Colonic mucosa (tissue), 4 donors: Measurements from ENCODE around the gene CLK3. TPM values are rescaled to one million over a fixed set of nuclear protein-coding genes. Genes with fewer than 3 reads are reported as not detected.
"Not testable (repeated sequence)": the region's sequence is repeated elsewhere in the genome, so short reads cannot be mapped to it uniquely, and the experiment has no call there.

Experiments
- DNase-seq: peaks from one replicate; pipeline ENCODE4 v3.0.0-alpha.2; 2020
- H3K27ac ChIP-seq: fragments of 200-600 bp; one replicate; pipeline ENCODE4 v1.8.0; 2021
- H3K27me3 ChIP-seq: fragments of 200-600 bp; one replicate; pipeline ENCODE4 v1.8.0; 2021
- H3K36me3 ChIP-seq: fragments of 200-600 bp; one replicate; pipeline ENCODE4 v1.8.0; 2021
- H3K4me1 ChIP-seq: fragments of 200-600 bp; one replicate; pipeline ENCODE4 v1.8.0; 2021; ENCODE audit warnings: mild to moderate bottlenecking
- H3K4me3 ChIP-seq: fragments of 200-600 bp; one replicate; pipeline ENCODE4 v1.8.0; 2021
- H3K9ac ChIP-seq, 2 donors: one replicate each; pipeline ENCODE4 v1.7.0; 2013; ENCODE audit warnings: control low read depth in 2 of 2, low read depth in 2 of 2, low read length in 2 of 2
- H3K9me3 ChIP-seq: fragments of 200-600 bp; one replicate; pipeline ENCODE4 v1.8.0; 2021
- intact Hi-C: fragments of 100-400 bp; cut with DNase I; formaldehyde crosslinking; loops from one replicate; pipeline ENCODE4 v1.14.1; 2022
- total RNA-seq, 2 donors: library from RNA; stranded (reverse); fragmentation: NEBNext Ultra II Directional in 1 of 2; extraction: Animal tissue kit (Norgen Biotek cat#: 25700) in 1 of 2; gene quantifications; one replicate each; pipeline ENCODE4 v1.2.1, GENCODE V29; 2021
- TF ChIP-seq, protein P1 (sequence below): fragments of 200-600 bp; IDR thresholded peaks from one replicate; pipeline ENCODE4 v1.8.0; 2022; ENCODE audit warnings: antibody characterized with exemption, mild to moderate bottlenecking
- donor health status: healthy.
- donor health status: DM: no; HTN: no; CAD: no.
- donor health status: DM: no; HTN: no; CAD: no.

The CLK3 gene
- total RNA-seq, 2 donors from 2014 or later = 83.5 to 88.9 TPM

GRCh38 chr15:74626752-74627692, 11.4 kb downstream of the CLK3 start:
- intact Hi-C loops = no loop called here
- DNase-seq = no peak

GRCh38 chr15:74627766-74628165, 12.1 kb downstream of the CLK3 start:
- Histone ChIP-seq H3K36me3 (peaks cover 42% of the 10 kb centered on the region), H3K27ac (no peak overlapping the region), H3K9ac (no peak overlapping the region), H3K4me3 (no peak overlapping the region), H3K9me3 (no peaks in the 10 kb centered on the region), H3K4me1 (no peaks in the 10 kb centered on the region), H3K27me3 (no peaks in the 10 kb centered on the region)
- TF ChIP-seq, protein P1, sequence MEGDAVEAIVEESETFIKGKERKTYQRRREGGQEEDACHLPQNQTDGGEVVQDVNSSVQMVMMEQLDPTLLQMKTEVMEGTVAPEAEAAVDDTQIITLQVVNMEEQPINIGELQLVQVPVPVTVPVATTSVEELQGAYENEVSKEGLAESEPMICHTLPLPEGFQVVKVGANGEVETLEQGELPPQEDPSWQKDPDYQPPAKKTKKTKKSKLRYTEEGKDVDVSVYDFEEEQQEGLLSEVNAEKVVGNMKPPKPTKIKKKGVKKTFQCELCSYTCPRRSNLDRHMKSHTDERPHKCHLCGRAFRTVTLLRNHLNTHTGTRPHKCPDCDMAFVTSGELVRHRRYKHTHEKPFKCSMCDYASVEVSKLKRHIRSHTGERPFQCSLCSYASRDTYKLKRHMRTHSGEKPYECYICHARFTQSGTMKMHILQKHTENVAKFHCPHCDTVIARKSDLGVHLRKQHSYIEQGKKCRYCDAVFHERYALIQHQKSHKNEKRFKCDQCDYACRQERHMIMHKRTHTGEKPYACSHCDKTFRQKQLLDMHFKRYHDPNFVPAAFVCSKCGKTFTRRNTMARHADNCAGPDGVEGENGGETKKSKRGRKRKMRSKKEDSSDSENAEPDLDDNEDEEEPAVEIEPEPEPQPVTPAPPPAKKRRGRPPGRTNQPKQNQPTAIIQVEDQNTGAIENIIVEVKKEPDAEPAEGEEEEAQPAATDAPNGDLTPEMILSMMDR = no peak
- DNase-seq = no peak
- intact Hi-C loops = no loop called here

More at GRCh38 chr15:74626752-74627692, 11.4 kb downstream of the CLK3 start:
- Histone ChIP-seq H3K4me1 (no peaks in the 10 kb centered on the region), H3K4me3 (no peak overlapping the region), H3K27ac (no peak overlapping the region), H3K9me3 (no peaks in the 10 kb centered on the region), H3K9ac (no peak overlapping the region), H3K36me3 (peaks cover 49% of the 10 kb centered on the region), H3K27me3 (no peaks in the 10 kb centered on the region)
- TF ChIP-seq, protein P1 = no peak

DNA sequence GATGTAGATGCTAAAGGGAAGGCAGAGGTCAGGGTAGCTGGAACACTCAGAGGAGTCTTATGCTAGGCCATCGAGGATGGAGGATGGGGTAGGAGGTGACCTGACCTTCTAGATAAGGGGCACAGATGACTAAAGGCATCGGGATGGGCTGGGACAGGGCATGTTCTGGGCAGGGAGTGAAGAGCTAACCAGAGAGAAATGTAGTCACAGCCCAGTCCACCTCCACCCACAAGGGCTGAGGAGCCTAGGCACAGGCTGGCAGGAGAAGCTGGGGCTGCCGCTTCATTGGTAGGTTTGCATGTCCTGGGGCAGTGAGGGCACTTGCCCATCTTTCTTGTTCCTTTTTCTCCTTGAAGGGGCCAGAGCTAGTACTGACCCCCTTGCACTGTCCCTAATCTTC, 12.6 kb downstream of the CLK3 start:
- TF ChIP-seq, protein P1 = no peak
- Histone ChIP-seq H3K27me3 (no peaks in the 10 kb centered on the region), H3K9ac (no peak overlapping the region), H3K36me3 (peaks cover 37% of the 10 kb centered on the region), H3K9me3 (no peaks in the 10 kb centered on the region), H3K4me3 (no peak overlapping the region), H3K27ac (no peak overlapping the region), H3K4me1 (no peaks in the 10 kb centered on the region)
- intact Hi-C loops = no loop called here
- no peak for DNase-seq

DNA sequence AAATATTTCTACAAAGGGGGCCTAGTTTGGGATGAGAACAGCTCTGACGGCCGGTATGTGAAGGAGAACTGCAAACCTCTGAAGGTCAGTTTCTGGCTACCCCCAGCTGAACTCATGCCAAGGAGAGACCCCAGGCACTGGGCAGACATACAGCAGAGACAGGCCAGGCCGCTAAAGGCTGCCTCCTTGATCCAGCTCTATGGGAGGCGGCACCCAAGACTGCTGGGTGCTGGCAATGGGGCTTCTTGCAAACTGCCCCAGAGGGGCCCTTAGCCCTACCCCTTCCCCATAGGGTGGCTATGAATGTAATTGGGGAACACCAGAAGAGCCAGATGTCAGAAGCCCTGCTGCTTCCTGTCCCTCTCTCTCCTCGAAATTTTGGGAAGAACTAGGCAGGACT, 13.3 kb downstream of the CLK3 start:
- H3K27me3 ChIP-seq = no peaks in the 10 kb centered on the region
- H3K9me3 ChIP-seq = no peaks in the 10 kb centered on the region
- no peak overlapping the region for H3K4me3 ChIP-seq
- TF ChIP-seq, protein P1 = no peak
- H3K9ac ChIP-seq = no peak overlapping the region
- intact Hi-C loops = no loop called here
- peaks cover 30% of the 10 kb centered on the region for H3K36me3 ChIP-seq
- no peaks in the 10 kb centered on the region for H3K4me1 ChIP-seq
- H3K27ac ChIP-seq = no peak overlapping the region
- no peak for DNase-seq

- peaks cover 26% of the 10 kb centered on the region for H3K36me3 ChIP-seq
- not testable (repeated sequence) for H3K9me3 ChIP-seq, H3K27me3 ChIP-seq, DNase-seq, H3K4me1 ChIP-seq, H3K27ac ChIP-seq, H3K4me3 ChIP-seq, H3K9ac ChIP-seq
- intact Hi-C loops = loop anchor here (5.0 to 10.0 kb wide), 2 partner anchors 257 to 325 kb away; partner anchors contain the start of gene RPP25
Observed at GRCh38 chr15:74629696-74630095, 14.1 kb downstream of the CLK3 start.
